ENCODE data around the gene SEZ6.

SEZ6 gene

DNA sequence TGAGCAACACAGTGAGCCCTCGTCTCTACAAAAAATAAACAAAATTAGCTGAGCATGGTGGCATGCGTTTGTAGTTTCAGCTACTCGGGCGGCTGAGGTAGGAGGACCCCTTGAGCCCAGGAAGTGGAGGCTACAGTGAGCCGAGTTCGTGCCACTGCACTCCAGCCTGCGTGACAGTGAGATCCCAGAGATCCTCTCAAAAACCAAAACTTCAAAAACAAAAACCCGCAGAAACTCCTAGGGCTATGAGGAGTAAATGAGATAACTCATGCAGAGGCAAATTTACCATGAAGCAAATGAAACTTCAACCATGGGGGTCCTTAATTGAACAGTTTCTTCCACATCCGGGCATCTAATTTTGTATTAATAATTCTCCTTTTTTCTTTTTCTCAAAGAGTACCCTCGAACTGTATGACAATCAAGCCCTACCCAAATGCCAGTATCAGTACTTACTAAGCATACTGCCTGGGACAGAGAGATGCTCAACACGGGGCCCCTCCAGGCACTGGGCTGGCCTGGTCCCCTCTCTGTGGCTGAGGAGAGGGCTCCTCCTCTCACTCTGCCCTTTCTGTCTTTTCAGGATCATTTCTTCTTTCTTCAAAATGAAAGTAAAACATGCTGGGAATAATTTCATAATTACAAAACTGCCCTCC lies 36.3 kb upstream of the SEZ6 start:
- DNase-seq (ENCODE audit: low read depth) = no peak
- no peak overlapping the region for H3K4me3 ChIP-seq (ENCODE audit: low read depth, low read length)
- TF ChIP-seq, protein P1, sequence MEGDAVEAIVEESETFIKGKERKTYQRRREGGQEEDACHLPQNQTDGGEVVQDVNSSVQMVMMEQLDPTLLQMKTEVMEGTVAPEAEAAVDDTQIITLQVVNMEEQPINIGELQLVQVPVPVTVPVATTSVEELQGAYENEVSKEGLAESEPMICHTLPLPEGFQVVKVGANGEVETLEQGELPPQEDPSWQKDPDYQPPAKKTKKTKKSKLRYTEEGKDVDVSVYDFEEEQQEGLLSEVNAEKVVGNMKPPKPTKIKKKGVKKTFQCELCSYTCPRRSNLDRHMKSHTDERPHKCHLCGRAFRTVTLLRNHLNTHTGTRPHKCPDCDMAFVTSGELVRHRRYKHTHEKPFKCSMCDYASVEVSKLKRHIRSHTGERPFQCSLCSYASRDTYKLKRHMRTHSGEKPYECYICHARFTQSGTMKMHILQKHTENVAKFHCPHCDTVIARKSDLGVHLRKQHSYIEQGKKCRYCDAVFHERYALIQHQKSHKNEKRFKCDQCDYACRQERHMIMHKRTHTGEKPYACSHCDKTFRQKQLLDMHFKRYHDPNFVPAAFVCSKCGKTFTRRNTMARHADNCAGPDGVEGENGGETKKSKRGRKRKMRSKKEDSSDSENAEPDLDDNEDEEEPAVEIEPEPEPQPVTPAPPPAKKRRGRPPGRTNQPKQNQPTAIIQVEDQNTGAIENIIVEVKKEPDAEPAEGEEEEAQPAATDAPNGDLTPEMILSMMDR (IDR thresholded peaks at IDR 0.05; ENCODE audit: insufficient read depth, low read depth, low read length, missing control alignments) = no peak

DNA sequence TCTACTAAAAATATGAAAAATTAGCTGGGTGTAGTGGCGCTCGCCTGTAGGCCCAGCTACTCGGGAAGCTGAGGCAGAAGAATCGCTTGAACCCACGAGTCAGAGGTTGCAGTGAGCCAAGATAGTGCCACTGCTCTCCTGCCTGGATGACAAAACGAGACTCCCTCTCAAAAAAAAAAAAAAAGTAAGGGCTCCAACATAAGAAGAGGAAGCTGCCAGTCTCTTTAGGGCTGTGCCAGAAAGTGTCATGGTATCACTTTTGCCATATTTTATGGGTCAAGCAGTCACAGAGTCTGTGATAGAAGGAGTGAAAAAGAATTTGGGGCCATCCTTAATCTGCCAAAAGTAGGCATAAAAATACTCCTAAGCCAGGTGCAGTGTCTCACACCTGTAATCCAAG lies 35.7 kb upstream of the SEZ6 start:
- H3K4me3 ChIP-seq (ENCODE audit: low read depth, low read length) = no peak overlapping the region

GRCh38 chr17:29041091-29041490 lies 35.3 kb upstream of the SEZ6 start:
- TF ChIP-seq, protein P1 (IDR thresholded peaks at IDR 0.05; ENCODE audit: insufficient read depth, low read depth, low read length, missing control alignments) = no peak
- DNase-seq (ENCODE audit: low read depth) = no peak
- H3K4me3 ChIP-seq (ENCODE audit: low read depth, low read length) = no peak overlapping the region

More for the DNA sequence above, 35.7 kb upstream of the SEZ6 start:
- DNase-seq (ENCODE audit: low read depth) = no peak
- TF ChIP-seq, protein P1 (IDR thresholded peaks at IDR 0.05; ENCODE audit: insufficient read depth, low read depth, low read length, missing control alignments) = no peak

- DNase-seq (ENCODE audit: low read depth) = no peak
- H3K4me3 ChIP-seq (ENCODE audit: low read depth, low read length) = no peak overlapping the region
- TF ChIP-seq, protein P1 (IDR thresholded peaks at IDR 0.05; ENCODE audit: insufficient read depth, low read depth, low read length, missing control alignments) = no peak
Observed at GRCh38 chr17:29039764-29040598, 34.1 kb upstream of the SEZ6 start.

DNA sequence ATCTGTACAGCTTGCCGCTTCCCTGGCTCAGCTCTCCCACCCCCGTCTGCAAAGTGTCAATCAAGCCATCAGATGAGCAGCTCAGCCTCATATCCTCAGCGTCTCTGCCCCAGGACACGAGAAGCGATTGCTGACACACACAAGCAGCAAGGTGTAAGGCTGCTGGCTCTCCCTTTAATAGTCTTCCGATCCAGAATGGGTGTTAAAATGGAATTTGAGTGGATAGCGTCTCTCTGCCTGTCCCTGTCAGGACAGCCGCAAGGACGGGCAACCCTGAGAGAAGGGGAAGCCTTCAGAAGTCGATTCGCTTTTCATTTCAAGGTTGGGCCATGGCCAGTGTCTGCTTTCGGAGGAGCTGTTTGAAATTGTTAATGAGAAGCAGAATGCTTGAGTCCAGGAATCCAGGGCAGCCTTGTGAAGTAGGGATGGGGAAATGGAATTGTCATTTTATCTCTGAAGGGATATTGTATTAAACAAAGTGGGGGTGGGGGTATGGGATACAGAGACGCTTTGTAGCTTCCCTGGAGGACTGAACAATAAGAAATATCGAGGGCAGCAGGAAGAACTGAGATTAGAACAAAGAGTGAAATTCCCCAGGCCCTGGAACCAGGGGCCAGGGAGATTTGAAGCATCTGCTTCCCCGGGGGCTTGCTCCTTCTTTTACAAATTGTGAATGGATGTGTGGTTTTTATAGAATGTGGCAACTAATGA lies 32.4 kb upstream of the SEZ6 start:
- TF ChIP-seq, protein P1 (IDR thresholded peaks at IDR 0.05; ENCODE audit: insufficient read depth, low read depth, low read length, missing control alignments) = no peak
- no peak for DNase-seq (ENCODE audit: low read depth)
- H3K4me3 ChIP-seq (ENCODE audit: low read depth, low read length) = no peak overlapping the region

DNA sequence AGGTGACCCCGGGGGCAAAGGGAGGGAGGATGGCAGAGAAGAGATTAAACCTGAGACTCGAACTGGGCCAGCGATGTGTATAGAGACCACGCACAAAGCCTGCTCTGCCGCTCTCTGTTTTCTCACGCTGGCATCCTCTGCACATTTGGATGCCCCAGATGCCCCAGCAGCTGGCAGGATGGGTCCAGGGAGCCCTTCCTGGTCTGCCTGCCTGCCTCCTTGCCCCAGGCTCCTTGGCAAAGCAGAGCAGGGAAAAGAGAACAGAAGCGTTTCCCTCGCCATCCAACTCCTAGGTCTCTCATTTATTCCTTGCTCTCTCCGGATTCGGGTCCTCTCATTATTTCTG lies 31.9 kb upstream of the SEZ6 start:
- TF ChIP-seq, protein P1 (IDR thresholded peaks at IDR 0.05; ENCODE audit: insufficient read depth, low read depth, low read length, missing control alignments) = no peak
- no peak overlapping the region for H3K4me3 ChIP-seq (ENCODE audit: low read depth, low read length)
- DNase-seq (ENCODE audit: low read depth) = no peak
